Erythroblast (primary cell): ENCODE measurements around the gene RGS5.

Source experiments
- GATA1 ChIP-seq: IDR thresholded peaks from 2 replicates; pipeline ENCODE4 v1.6.1; 2011; ENCODE audit warnings: low read depth, mild to moderate bottlenecking, control low read depth, low read length, moderate library complexity
- POLR2A ChIP-seq: IDR thresholded peaks from 2 replicates; pipeline ENCODE4 v1.6.1; 2011; ENCODE audit warnings: mild to moderate bottlenecking, low read length

- TF ChIP-seq POLR2A = no peak
- TF ChIP-seq GATA1 = no peak
Measured at GRCh38 chr1:163174524-163175437, 27.9 kb downstream of the RGS5 start.
